Heart left ventricle (tissue), 16 donors: ENCODE measurements around the gene ZNF75A. TPM values are rescaled to one million over a fixed set of nuclear protein-coding genes. Genes with fewer than 3 reads are reported as not detected.

Experiments used
- ATAC-seq, 4 donors: fragments of 200-7000 bp; cut with Tn5 transposase; one replicate each; pipeline ENCODE4 v1.9.1; 2020 to 2022; ENCODE audit warnings: moderate library complexity in 4 of 4, mild to moderate bottlenecking in 3 of 4, moderate number of reproducible peaks in 1 of 4
- DNase-seq, 5 donors: peaks; one replicate each; pipeline ENCODE4 v3.0.0-alpha.2; 2020
- H3K27ac ChIP-seq, 12 donors: fragments of 200-600 bp; sonication (generic) in 4 of 12; one replicate each; pipeline versions ENCODE4 v1.5.0 to v1.8.0; 2016 to 2022; ENCODE audit warnings: mild to moderate bottlenecking in 2 of 12
- H3K27me3 ChIP-seq, 9 donors: fragments of 200-600 bp; sonication (generic) in 2 of 9; one replicate each; pipeline versions ENCODE4 v1.5.1 to v1.8.0; 2016 to 2022; ENCODE audit warnings: mild to moderate bottlenecking in 3 of 9
- H3K36me3 ChIP-seq, 9 donors: fragments of 200-600 bp; sonication (generic) in 2 of 9; one replicate each; pipeline versions ENCODE4 v1.5.0 to v1.8.0; 2018 to 2022; ENCODE audit warnings: mild to moderate bottlenecking in 2 of 9
- H3K4me1 ChIP-seq, 12 donors: fragments of 200-600 bp; sonication (generic) in 4 of 12; one replicate each; pipeline versions ENCODE4 v1.5.0 to v1.8.0; 2016 to 2022; ENCODE audit warnings: mild to moderate bottlenecking in 3 of 12
- H3K4me3 ChIP-seq, 12 donors: fragments of 200-600 bp; sonication (generic) in 4 of 12; one replicate each; pipeline versions ENCODE4 v1.5.0 to v1.8.0; 2017 to 2022; ENCODE audit warnings: mild to moderate bottlenecking in 9 of 12, moderate library complexity in 4 of 12
- H3K9me3 ChIP-seq, 12 donors: fragments of 200-600 bp; sonication (generic) in 4 of 12; one replicate each; pipeline versions ENCODE4 v1.5.0 to v1.8.0; 2016 to 2022; ENCODE audit warnings: mild to moderate bottlenecking in 1 of 12
- POLR2A ChIP-seq, 2 donors: fragments of 450-650 bp; IDR thresholded peaks; one replicate each; pipeline ENCODE4 v1.6.1; 2017; ENCODE audit warnings: antibody characterized with exemption in 2 of 2, mild to moderate bottlenecking in 2 of 2, moderate library complexity in 2 of 2
- WGBS, 4 donors: extraction: QIAGEN DNeasy Blood & Tissue Kit in 2 of 4; methylation state at CpG; one replicate each; pipeline versions ENCODE4 v1.1.5 to v1.1.7; 2013 to 2018; 5-methylcytosine and 5-hydroxymethylcytosine counted together
- intact Hi-C, 10 donors: fragments of 100-400 bp; cut with DNase I; formaldehyde crosslinking; loops; one replicate each; pipeline versions ENCODE4 v1.11.1 to v1.14.2; 2022
- polyA plus RNA-seq, 2 donors: library from polyadenylated mRNA; stranded (reverse); fragments of 200-250 nt; gene quantifications; one replicate each; pipeline ENCODE4 v1.2.3, GENCODE V29; 2013
- total RNA-seq, 9 donors: library from RNA; depleted of rRNA in 2 of 9; stranded (reverse); fragments of >200 nt in 2 of 9; fragmentation: NEBNext Ultra II Directional in 3 of 9; extraction: Animal tissue kit (Norgen Biotek cat#: 25700) in 3 of 9; gene quantifications; one replicate each; pipeline versions ENCODE4 v1.1.0 to v1.2.4, GENCODE V29; 2016 to 2023
- TF ChIP-seq, protein P1 (sequence below), 12 donors: fragments of 200-600 bp; sonication (generic) in 4 of 12; IDR thresholded peaks; one replicate each; pipeline versions ENCODE4 v1.5.0 to v1.8.0; 2018 to 2022; ENCODE audit warnings: antibody characterized with exemption in 12 of 12, mild to moderate bottlenecking in 5 of 12
- donor health status: ischemic (EF 13 %, LVEDD 7.1; RV severe dilation, severe dysfunction).
- donor health status: healthy with polysubstance abuse.
- donor health status: DM: no; HTN: yes; CAD: no.
- donor health status: DM: no; HTN: no; CAD: no.
- donor health status: ischemic (EF 25% LVEDD 6.9; RV normal size, moderate dysfunction).
- donor health status: ischemic (EF 25% LVEDD 5.7; RV mildly dilated, moderate dysfunction).
- donor health status: healthy.
- donor health status: DM: yes; HTN: yes; CAD: no.
- donor health status: ischemic (EF 35%, LVEDD 5.7; RV mildly dilated, moderate dysfunction).
- donor health status: nonischemic (EF 11% LVEDD 7.7; RV severe dilation, severe dysfunction).
- donor health status: DM: yes; HTN: yes; CAD: no.
- donor health status: PGD.
- donor health status: ischemic (EF 29% LVEDD 5.4; RV normal size, mild dysfunction).
- donor health status: nonischemic (EF 23%, LVEDD 6.1; RV moderate dilation, normal function).

ZNF75A gene
- total and polyA plus RNA-seq, 11 donors: 12.3 to 27.3 (median 18.1) TPM

DNA sequence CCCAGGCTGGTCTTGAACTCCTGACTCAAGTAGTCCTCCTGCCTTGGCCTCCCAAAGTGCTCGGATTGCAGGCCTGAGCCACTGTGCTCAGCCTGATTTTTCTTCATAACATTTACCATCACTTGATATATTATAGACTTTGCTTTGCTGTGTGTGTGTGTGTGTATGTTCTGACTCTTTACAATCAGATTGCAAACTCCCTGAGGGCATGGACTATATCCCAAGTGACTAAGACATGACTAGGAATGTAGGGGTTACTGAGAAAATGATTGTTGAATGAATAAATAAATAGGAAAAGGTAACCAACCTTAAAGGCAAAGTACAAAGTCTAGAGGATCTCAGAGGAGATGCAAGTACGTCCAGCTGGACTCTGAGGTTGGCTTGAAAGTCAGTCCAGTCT, 40.7 kb downstream of the ZNF75A start:
- no peak overlapping the region for H3K4me3 ChIP-seq
- no peak for DNase-seq
- 60 to 63% (median 61%) methylated on average over 2 of the region's 2 CpGs for WGBS, 4 donors
- H3K4me1 ChIP-seq: peaks cover 0 to 11% (median 0%) of the 10 kb centered on the region in 12 donors
- H3K9me3 ChIP-seq: peaks cover 0 to 10% (median 0%) of the 10 kb centered on the region in 12 donors
- ATAC-seq: no peak
- H3K27ac ChIP-seq: no peak overlapping the region
- H3K36me3 ChIP-seq: no peaks in the 10 kb centered on the region
- no peaks in the 10 kb centered on the region for H3K27me3 ChIP-seq
- intact Hi-C loops: no loop called here
- no peak for TF ChIP-seq POLR2A (IDR thresholded peaks at IDR 0.05)
- TF ChIP-seq, protein P1, sequence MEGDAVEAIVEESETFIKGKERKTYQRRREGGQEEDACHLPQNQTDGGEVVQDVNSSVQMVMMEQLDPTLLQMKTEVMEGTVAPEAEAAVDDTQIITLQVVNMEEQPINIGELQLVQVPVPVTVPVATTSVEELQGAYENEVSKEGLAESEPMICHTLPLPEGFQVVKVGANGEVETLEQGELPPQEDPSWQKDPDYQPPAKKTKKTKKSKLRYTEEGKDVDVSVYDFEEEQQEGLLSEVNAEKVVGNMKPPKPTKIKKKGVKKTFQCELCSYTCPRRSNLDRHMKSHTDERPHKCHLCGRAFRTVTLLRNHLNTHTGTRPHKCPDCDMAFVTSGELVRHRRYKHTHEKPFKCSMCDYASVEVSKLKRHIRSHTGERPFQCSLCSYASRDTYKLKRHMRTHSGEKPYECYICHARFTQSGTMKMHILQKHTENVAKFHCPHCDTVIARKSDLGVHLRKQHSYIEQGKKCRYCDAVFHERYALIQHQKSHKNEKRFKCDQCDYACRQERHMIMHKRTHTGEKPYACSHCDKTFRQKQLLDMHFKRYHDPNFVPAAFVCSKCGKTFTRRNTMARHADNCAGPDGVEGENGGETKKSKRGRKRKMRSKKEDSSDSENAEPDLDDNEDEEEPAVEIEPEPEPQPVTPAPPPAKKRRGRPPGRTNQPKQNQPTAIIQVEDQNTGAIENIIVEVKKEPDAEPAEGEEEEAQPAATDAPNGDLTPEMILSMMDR (IDR thresholded peaks at IDR 0.05): no peak

DNA sequence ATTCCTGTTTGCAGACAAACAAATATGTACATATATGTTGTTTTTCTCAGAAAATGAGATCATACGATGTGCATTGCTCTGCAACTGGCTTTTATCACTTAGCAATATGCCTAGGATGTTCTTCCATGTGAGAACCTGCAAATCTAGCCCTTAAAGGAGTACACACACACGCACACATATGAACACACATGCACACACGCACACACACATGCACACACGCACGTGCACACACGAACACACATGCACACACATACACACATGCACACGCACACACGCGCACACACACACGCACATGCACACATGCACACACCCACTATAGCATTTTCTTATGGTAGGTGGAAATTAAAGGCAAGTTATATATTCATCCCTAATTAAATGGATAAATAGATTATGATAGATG, 42.3 kb downstream of the ZNF75A start:
- 49 to 84% (median 71%) methylated on average over 10 of the region's 10 CpGs for WGBS, 4 donors
- ATAC-seq: no peak

DNA sequence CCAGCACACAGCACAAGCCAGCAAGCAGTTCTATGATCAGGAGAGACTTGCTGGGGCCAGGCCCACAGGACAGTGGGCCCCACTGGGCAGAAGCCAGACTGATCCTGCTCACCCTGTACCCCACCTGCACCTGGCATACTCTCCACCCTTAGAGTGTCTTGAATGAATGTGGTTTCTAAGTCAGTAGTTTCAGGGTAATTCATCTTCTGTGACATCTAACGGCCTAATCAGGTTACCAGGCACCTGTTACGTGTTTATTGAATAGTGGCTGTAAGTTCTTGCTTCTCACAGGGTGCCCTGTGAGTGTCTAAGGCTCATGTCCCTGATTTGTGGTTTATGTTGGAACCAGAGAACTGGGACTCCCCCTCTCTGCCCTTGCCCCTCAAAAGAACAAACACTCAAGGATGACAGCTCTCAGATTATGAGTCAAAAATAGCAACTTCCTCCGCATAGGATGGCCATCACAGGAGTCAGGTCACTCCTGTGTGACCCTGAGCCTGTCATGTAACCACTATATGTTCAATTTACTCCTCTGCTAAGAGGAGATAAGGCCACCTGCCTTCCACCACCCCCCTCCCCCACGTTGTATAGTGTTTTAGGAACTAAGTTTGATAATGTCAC, 43.4 kb downstream of the ZNF75A start:
- peaks cover 0 to 11% (median 0%) of the 10 kb centered on the region in 12 donors for H3K4me1 ChIP-seq
- no peaks in the 10 kb centered on the region for H3K9me3 ChIP-seq
- peak; percentile 47 to 81 (median 62) for ATAC-seq
- intact Hi-C loops: no loop called here
- peak overlapping the region in 7 of 12 donors; percentile 12 to 63 (median 34) for H3K27ac ChIP-seq
- 23 to 31% (median 25%) methylated on average over 4 of the region's 4 CpGs for WGBS, 4 donors
- no peak for DNase-seq
- H3K27me3 ChIP-seq: no peaks in the 10 kb centered on the region
- no peak for TF ChIP-seq POLR2A (IDR thresholded peaks at IDR 0.05)
- TF ChIP-seq, protein P1 (IDR thresholded peaks at IDR 0.05): no peak
- H3K36me3 ChIP-seq: no peaks in the 10 kb centered on the region
- no peak overlapping the region for H3K4me3 ChIP-seq

More for the DNA sequence above, 42.3 kb downstream of the ZNF75A start:
- Histone ChIP-seq H3K9me3 (peaks cover 0 to 8% (median 0%) of the 10 kb centered on the region in 12 donors), H3K27ac (no peak overlapping the region), H3K4me3 (no peak overlapping the region), H3K27me3 (no peaks in the 10 kb centered on the region), H3K4me1 (peaks cover 0 to 11% (median 0%) of the 10 kb centered on the region in 12 donors), H3K36me3 (no peaks in the 10 kb centered on the region)
- TF ChIP-seq POLR2A (IDR thresholded peaks at IDR 0.05): no peak
- TF ChIP-seq, protein P1 (IDR thresholded peaks at IDR 0.05): no peak
- intact Hi-C loops: no loop called here
- DNase-seq: no peak

DNA sequence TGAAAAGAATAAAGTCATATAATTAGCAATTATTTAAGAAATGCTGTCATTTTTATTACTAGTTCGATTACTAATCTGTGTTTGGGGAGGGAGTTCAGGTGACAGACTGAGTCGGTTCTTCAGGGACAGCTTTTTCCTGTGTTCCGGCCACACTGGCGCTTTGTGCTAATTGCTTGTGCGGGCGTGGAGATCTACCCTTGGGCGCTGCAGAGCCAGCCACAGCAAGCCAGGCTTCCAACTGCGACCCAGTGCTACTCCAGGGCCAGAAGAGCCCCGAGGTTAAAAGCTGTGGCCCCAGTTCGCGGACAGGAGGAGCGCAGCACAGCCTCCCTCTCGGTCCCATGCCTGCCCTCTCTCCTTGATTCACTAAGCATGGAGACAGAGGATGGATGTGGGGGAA, 43.9 kb downstream of the ZNF75A start:
- no peak for ATAC-seq
- no peak for DNase-seq
- no peak for TF ChIP-seq POLR2A (IDR thresholded peaks at IDR 0.05)
- TF ChIP-seq, protein P1 (IDR thresholded peaks at IDR 0.05): no peak
- Histone ChIP-seq H3K27ac (peak overlapping the region in 6 of 12 donors; percentile 12 to 63 (median 32)), H3K27me3 (no peaks in the 10 kb centered on the region), H3K36me3 (no peaks in the 10 kb centered on the region), H3K4me3 (no peak overlapping the region), H3K4me1 (peaks cover 0 to 11% (median 0%) of the 10 kb centered on the region in 12 donors), H3K9me3 (no peaks in the 10 kb centered on the region)
- intact Hi-C loops: no loop called here
- 65 to 75% (median 67%) methylated on average over 10 to 13 of the region's 13 CpGs for WGBS, 4 donors
